ENCODE measurements around the gene SLC15A3.

Gene SLC15A3

DNA sequence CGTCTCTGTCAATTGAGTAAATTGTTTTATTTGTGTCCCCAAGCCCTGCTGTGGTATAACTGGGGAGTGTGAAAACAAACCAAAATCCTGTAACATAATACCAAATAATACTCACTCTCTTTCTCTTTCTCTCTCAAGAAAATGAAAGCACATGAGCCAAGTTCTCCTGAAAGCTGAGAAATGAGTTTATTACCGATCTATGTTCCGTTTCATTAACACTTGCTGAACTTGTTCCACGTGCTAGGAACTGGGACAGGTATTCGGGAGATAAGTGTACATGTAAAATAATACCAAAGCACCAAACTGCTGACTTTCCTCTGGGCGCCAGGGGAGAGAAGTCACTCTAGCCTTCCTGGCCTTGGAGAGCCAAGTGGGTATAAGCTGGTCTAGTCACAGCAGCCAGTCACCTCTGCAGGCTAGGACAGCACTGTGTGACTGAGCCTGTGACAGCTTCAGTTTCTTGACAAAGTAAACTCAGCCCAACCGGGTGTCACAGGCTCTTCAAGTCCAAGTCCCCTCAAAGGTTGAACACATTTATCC is 42.6 kb upstream of the SLC15A3 start:
- no peaks in the 10 kb centered on the region for H3K27me3 ChIP-seq (ENCODE audit: insufficient read depth, poor library complexity, severe bottlenecking)
- no peak overlapping the region for H3K4me3 ChIP-seq (ENCODE audit: severe bottlenecking)
- ATAC-seq (ENCODE audit: low read depth), result no peak
- no peaks in the 10 kb centered on the region for H3K4me1 ChIP-seq (ENCODE audit: insufficient read depth, poor library complexity, severe bottlenecking)
- no peaks in the 10 kb centered on the region for H3K36me3 ChIP-seq (ENCODE audit: low read depth)
- H3K9me3 ChIP-seq (ENCODE audit: severe bottlenecking), result no peaks in the 10 kb centered on the region
- TF ChIP-seq, protein P1, sequence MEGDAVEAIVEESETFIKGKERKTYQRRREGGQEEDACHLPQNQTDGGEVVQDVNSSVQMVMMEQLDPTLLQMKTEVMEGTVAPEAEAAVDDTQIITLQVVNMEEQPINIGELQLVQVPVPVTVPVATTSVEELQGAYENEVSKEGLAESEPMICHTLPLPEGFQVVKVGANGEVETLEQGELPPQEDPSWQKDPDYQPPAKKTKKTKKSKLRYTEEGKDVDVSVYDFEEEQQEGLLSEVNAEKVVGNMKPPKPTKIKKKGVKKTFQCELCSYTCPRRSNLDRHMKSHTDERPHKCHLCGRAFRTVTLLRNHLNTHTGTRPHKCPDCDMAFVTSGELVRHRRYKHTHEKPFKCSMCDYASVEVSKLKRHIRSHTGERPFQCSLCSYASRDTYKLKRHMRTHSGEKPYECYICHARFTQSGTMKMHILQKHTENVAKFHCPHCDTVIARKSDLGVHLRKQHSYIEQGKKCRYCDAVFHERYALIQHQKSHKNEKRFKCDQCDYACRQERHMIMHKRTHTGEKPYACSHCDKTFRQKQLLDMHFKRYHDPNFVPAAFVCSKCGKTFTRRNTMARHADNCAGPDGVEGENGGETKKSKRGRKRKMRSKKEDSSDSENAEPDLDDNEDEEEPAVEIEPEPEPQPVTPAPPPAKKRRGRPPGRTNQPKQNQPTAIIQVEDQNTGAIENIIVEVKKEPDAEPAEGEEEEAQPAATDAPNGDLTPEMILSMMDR (IDR thresholded peaks at IDR 0.05; ENCODE audit: poor library complexity, severe bottlenecking), result no peak
- no peak for DNase-seq (ENCODE audit: low spot score)
- no peak overlapping the region for H3K27ac ChIP-seq (ENCODE audit: poor library complexity, severe bottlenecking)

DNA sequence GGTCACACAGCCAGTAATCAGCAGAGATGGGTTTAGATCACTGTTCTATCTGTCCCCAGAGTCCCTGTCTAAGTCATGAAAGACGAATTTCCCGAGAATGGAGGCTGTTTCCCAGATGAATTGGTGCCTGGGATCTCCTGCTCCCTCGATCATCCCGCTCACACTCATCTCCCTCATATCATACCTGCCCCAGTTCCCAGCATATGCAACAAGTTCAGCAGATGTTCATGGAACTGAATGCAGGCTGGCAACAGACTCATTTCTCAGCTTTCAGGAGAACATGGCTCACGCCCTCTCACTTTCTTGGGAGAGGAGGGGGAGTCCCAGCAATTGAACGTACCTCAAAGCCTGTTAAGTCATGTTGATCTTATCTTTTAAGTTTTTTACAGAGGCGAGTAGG is 41.6 kb upstream of the SLC15A3 start:
- no peaks in the 10 kb centered on the region for H3K9me3 ChIP-seq (ENCODE audit: severe bottlenecking)
- no peak for ATAC-seq (ENCODE audit: low read depth)
- no peaks in the 10 kb centered on the region for H3K36me3 ChIP-seq (ENCODE audit: low read depth)
- no peaks in the 10 kb centered on the region for H3K4me1 ChIP-seq (ENCODE audit: insufficient read depth, poor library complexity, severe bottlenecking)
- no peak for DNase-seq (ENCODE audit: low spot score)
- no peak overlapping the region for H3K27ac ChIP-seq (ENCODE audit: poor library complexity, severe bottlenecking)
- TF ChIP-seq, protein P1 (IDR thresholded peaks at IDR 0.05; ENCODE audit: poor library complexity, severe bottlenecking), result no peak
- H3K4me3 ChIP-seq (ENCODE audit: severe bottlenecking), result no peak overlapping the region
- no peaks in the 10 kb centered on the region for H3K27me3 ChIP-seq (ENCODE audit: insufficient read depth, poor library complexity, severe bottlenecking)

DNA sequence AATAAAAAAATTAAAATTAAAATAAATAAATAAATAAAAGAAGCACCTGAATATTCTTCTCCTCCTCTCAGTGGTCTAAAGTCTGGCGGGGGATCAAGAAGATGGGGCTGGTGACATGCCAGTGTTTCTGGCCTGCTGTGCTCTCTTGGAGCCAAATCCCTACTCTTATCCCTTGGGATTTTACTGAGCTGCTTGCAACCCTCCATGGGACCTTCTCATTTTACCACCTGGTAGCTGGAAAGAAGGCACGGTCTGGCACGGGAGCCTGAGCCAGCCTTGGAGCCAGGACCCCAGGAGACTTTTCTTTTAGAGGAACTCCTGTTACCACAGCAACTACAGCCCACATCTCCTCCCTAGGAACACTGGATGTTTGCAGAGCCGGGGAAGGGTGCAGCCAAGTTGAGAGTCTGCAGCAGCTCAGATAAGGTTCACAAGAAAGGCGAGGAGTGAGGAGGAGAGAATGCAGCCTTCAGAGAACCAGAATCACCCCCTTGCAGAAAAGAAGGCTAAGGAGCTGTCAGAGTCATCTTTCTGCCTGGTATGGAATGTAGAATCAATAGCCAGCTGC is 41.0 kb upstream of the SLC15A3 start:
- Histone ChIP-seq H3K4me1 (ENCODE audit: insufficient read depth, poor library complexity, severe bottlenecking) (no peaks in the 10 kb centered on the region), H3K4me3 (ENCODE audit: severe bottlenecking) (no peak overlapping the region), H3K36me3 (ENCODE audit: low read depth) (no peaks in the 10 kb centered on the region), H3K27ac (ENCODE audit: poor library complexity, severe bottlenecking) (no peak overlapping the region), H3K9me3 (ENCODE audit: severe bottlenecking) (no peaks in the 10 kb centered on the region), H3K27me3 (ENCODE audit: insufficient read depth, poor library complexity, severe bottlenecking) (no peaks in the 10 kb centered on the region)
- ATAC-seq (ENCODE audit: low read depth), result no peak
- no peak for DNase-seq (ENCODE audit: low spot score)
- TF ChIP-seq, protein P1 (IDR thresholded peaks at IDR 0.05; ENCODE audit: poor library complexity, severe bottlenecking), result no peak

DNA sequence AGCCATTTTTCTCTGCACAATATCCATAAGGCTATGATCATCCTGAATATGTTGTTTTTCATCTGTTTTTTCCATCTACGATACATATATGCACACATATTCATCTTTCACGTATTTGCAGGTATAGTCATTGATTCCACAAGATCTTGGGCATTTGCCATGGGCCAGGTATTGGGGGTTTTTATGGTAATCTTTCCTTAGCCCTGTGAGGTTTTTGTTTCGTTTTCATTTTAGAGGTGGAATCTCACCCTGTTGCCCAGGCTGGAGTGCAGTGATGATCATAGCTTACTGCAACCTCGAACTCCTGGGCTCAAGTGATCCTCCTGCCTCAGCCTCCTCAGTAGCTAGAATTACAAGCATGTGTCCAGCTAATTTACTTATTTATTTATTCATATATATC is 39.5 kb upstream of the SLC15A3 start:
- Histone ChIP-seq H3K4me1 (ENCODE audit: insufficient read depth, poor library complexity, severe bottlenecking) (peaks cover under 1% of the 10 kb centered on the region), H3K9me3 (ENCODE audit: severe bottlenecking) (no peaks in the 10 kb centered on the region), H3K27ac (ENCODE audit: poor library complexity, severe bottlenecking) (no peak overlapping the region), H3K27me3 (ENCODE audit: insufficient read depth, poor library complexity, severe bottlenecking) (no peaks in the 10 kb centered on the region), H3K36me3 (ENCODE audit: low read depth) (no peaks in the 10 kb centered on the region), H3K4me3 (ENCODE audit: severe bottlenecking) (no peak overlapping the region)
- TF ChIP-seq, protein P1 (IDR thresholded peaks at IDR 0.05; ENCODE audit: poor library complexity, severe bottlenecking), result no peak
- DNase-seq (ENCODE audit: low spot score) (no peak), ATAC-seq (ENCODE audit: low read depth) (no peak)

DNA sequence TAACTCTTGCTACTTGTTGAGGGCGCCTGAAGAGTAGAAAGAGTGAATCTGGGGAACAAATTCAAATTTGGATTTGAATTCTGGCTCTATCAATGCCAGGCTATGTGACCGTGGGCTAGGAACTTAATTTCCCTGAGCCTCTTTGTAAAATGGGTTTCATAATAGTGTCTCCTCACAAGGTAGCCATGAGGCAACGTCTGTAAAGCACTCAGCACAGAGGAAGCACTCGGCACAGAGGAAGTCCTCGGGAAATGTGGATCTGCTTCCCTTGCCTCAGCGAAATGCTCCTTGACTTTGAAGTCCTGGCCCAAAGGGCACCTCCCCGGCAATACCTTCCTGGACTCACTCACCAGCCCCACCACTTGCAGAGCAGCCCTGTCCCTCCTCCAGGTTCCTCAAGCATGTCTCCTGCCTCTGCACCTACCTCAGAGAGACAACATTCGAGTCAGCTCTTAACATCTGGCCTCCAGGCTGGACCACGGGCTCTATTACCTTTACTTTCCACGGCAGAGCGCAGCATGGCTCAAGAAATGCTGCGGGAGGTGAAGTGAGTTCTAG is 37.2 kb upstream of the SLC15A3 start:
- no peak for DNase-seq (ENCODE audit: low spot score)
- Histone ChIP-seq H3K4me1 (ENCODE audit: insufficient read depth, poor library complexity, severe bottlenecking) (peaks cover 8% of the 10 kb centered on the region), H3K9me3 (ENCODE audit: severe bottlenecking) (no peaks in the 10 kb centered on the region), H3K27me3 (ENCODE audit: insufficient read depth, poor library complexity, severe bottlenecking) (no peaks in the 10 kb centered on the region), H3K27ac (ENCODE audit: poor library complexity, severe bottlenecking) (no peak overlapping the region), H3K36me3 (ENCODE audit: low read depth) (no peaks in the 10 kb centered on the region), H3K4me3 (ENCODE audit: severe bottlenecking) (no peak overlapping the region)
- TF ChIP-seq, protein P1 (IDR thresholded peaks at IDR 0.05; ENCODE audit: poor library complexity, severe bottlenecking), result no peak
- no peak for ATAC-seq (ENCODE audit: low read depth)
